HepG2 (cell line): ENCODE results near the gene PHACTR1. TPM values are rescaled to one million over a fixed set of nuclear protein-coding genes. Genes with fewer than 3 reads are reported as not detected.
A peak's percentile ranks its signal among the peaks of the same experiment; 100 is the strongest.

Experiments used
- AGO2 ChIP-seq: fragments of 200-400 bp; formaldehyde crosslinking; optimal IDR thresholded peaks from 2 replicates; pipeline ENCODE3; 2017; ENCODE audit warnings: mild to moderate bottlenecking, low read depth, low read length, moderate library complexity
- ETV6 ChIP-seq: sonication (generic); formaldehyde crosslinking; conservative IDR thresholded peaks from 2 replicates; pipeline ENCODE4 v1.4.0; 2020; ENCODE audit warnings: missing genetic modification reagents
- GFI1 ChIP-seq: sonication (generic); formaldehyde crosslinking; IDR thresholded peaks from 2 replicates; pipeline ENCODE4 v1.5.0; 2020; ENCODE audit warnings: missing genetic modification reagents, mild to moderate bottlenecking, borderline replicate concordance
- HNRNPUL1 ChIP-seq: fragments of 200-400 bp; formaldehyde crosslinking; IDR thresholded peaks from 2 replicates; pipeline ENCODE4 v1.6.1; 2017; ENCODE audit warnings: low read depth, mild to moderate bottlenecking, low read length, moderate library complexity
- KDM6A ChIP-seq: IDR thresholded peaks from 2 replicates; pipeline ENCODE4 v1.6.1; 2016; ENCODE audit warnings: low read depth
- KLF11 ChIP-seq: IDR thresholded peaks from 2 replicates; pipeline ENCODE4 v1.6.1; 2016; ENCODE audit warnings: missing compliant biosample characterization
- PRDM10 ChIP-seq: sonication (generic); formaldehyde crosslinking; IDR thresholded peaks from 2 replicates; pipeline ENCODE4 v1.4.0; 2020; ENCODE audit warnings: low read depth, missing genetic modification reagents
- RERE ChIP-seq: IDR thresholded peaks from 2 replicates; pipeline ENCODE4 v1.6.1; 2016; ENCODE audit warnings: low read depth, missing genetic modification reagents, missing compliant biosample characterization
- ZBED4 ChIP-seq: sonication (generic); formaldehyde crosslinking; IDR thresholded peaks from 2 replicates; pipeline ENCODE4 v1.4.0; 2020; ENCODE audit warnings: missing genetic modification reagents, borderline replicate concordance
- ZBTB7B ChIP-seq: sonication (generic); formaldehyde crosslinking; IDR thresholded peaks from 2 replicates; pipeline ENCODE4 v1.4.0; 2020; ENCODE audit warnings: missing genetic modification reagents
- ZNF292 ChIP-seq: sonication (generic); formaldehyde crosslinking; IDR thresholded peaks from 2 replicates; pipeline ENCODE4 v1.8.1; 2022; ENCODE audit warnings: mild to moderate bottlenecking, low read depth, missing genetic modification reagents, borderline replicate concordance
- ZNF660 ChIP-seq: sonication (generic); formaldehyde crosslinking; IDR thresholded peaks from 2 replicates; pipeline ENCODE4 v1.5.1; 2020; ENCODE audit warnings: mild to moderate bottlenecking, low read depth, missing genetic modification reagents, borderline replicate concordance
- ZNF746 ChIP-seq: sonication (generic); formaldehyde crosslinking; IDR thresholded peaks from 2 replicates; pipeline ENCODE4 v1.8.0; 2022; ENCODE audit warnings: mild to moderate bottlenecking, missing genetic modification reagents
- ZNF883 ChIP-seq: sonication (generic); formaldehyde crosslinking; IDR thresholded peaks from 2 replicates; pipeline ENCODE4 v1.5.1; 2020; ENCODE audit warnings: mild to moderate bottlenecking, missing genetic modification reagents; ENCODE audit errors: not compliant biosample characterization
- polyA plus RNA-seq, 8 experiments: library from polyadenylated mRNA; depleted of rRNA in 3 of 8; stranded (reverse) in 7 of 8; unstranded in 1 of 8; fragments of >200 nt; fragmentation: Illumina TruSeq in 4 of 8; extraction: Trizol in 4 of 8; gene quantifications; 2 replicates each; pipeline versions ENCODE4 v1.2.1 to v1.2.3, GENCODE V29; 2011 to 2016; ENCODE audit warnings: low read depth in 4 of 8, missing spikeins in 1 of 8, mixed read lengths in 1 of 8; ENCODE audit not compliant: insufficient read depth in 1 of 8
- total RNA-seq, 5 experiments: library from RNA; depleted of rRNA; stranded (reverse); fragments of >200 nt; fragmentation: Illumina TruSeq; extraction: Trizol; gene quantifications; 2 replicates each; pipeline ENCODE4 v1.2.3, GENCODE V29; 2016; ENCODE audit warnings: low read depth in 1 of 5

PHACTR1 gene
- total and polyA plus RNA-seq, 2 of the 13 experiments (the other 11 are each of a cell fraction or from before 2014, with no cell fraction given), result 0.09 TPM; not detected in 1

GRCh38 chr6:13302751-13303667 is 586.4 kb downstream of the PHACTR1 start (continued):
- no peak for TF ChIP-seq ZBED4 (CRISPR knock-in tag)
- TF ChIP-seq HNRNPUL1, result no peak
- TF ChIP-seq KDM6A, result 0 out of 2 replicates have a peak, but pooled peaks have one; percentile 24
- TF ChIP-seq ZBTB7B (CRISPR knock-in tag), result no peak
- no peak for TF ChIP-seq KLF11 (CRISPR knock-in tag)
- TF ChIP-seq ZNF292 (CRISPR knock-in tag), result no peak
- TF ChIP-seq ZNF746 (CRISPR knock-in tag), result no peak
- no peak for TF ChIP-seq ETV6 (CRISPR knock-in tag)
- peak; percentile 48; the same call in 1 of the 2 replicates for TF ChIP-seq GFI1 (CRISPR knock-in tag)
- TF ChIP-seq AGO2, result no peak
- no peak for TF ChIP-seq ZNF883
- no peak for TF ChIP-seq RERE
- TF ChIP-seq ZNF660 (CRISPR knock-in tag), result no peak
- no peak for TF ChIP-seq PRDM10 (CRISPR knock-in tag)
